GM19035 (cell line): Measurements from ENCODE around the gene DUSP9.
A peak's percentile ranks its signal among the peaks of the same experiment; 100 is the strongest.
"Not testable (repeated sequence)": the region's sequence is repeated elsewhere in the genome, so short reads cannot be mapped to it uniquely, and the experiment has no call there.

Experiments used
- ATAC-seq: cut with Tn5 transposase; IDR thresholded peaks from one replicate; pipeline ENCODE4 v1.9.1; 2021; ENCODE audit not compliant: unreplicated experiment

Gene DUSP9

GRCh38 chrX:153646620-153647373, at the start of gene DUSP9:
DUSP9 (plus strand) TSS chrX:153647203; CDS start chrX:153647954, 751 bp downstream.
- no peak for ATAC-seq

DNA sequence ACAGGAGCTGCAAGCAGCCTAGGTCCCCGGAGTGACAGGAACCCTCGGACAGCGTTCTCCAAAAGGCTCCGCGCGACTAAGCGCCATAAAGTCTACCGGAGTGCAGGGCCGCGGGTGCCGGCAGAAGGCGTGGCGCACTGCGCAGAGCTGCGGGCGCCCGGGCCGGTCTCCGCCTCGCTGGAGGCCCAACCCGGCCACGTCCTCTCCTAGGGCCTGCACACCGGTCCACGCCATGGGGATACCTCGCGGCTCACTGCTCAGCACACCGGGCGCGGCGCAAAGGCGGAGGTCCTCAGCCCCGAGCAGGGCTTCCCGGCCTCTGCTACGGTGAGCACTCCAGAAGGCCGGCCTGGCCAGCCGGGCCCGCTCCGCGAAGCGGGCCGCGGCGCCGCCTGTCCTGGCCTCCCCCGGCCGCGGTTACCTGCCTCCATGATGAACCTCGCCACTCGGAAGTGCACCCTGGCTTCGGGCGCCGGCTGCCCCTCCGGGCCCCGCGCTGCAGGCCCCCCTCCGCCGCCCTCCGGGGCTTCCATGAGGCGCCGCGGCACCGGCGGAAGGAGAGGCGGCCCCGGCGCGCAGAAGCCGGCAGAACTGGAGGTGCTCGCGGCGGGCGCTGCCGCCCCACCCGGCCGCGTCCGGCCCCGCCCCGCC, 48.3 kb upstream of the DUSP9 start, which contains the start of gene CCNQ:
Gene CCNQ (minus strand): TSS at position 599 of the 651 bp plus-strand sequence. CDS start 66 bp downstream, at position 533.
- ATAC-seq: peak; percentile 66

GRCh38 chrX:153599192-153600031, 47.6 kb upstream of the DUSP9 start:
- peak; percentile 89 for ATAC-seq

DNA sequence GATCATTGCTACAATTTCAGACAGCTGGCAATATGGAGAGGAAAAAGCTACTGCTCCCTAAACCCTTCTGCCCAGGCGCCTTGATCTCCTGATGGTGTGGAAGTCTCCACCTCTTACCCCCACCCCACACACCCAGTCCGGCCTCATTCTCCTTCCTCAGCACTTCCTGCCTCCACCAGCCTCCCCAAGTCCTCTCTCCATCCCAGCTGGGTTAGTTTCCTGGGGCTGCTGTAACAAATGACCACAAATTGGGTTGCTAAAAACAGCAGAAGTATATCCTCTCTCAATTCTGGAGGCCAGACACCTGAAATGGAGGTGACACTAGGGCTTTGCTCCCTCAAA, 47.0 kb upstream of the DUSP9 start:
- no peak for ATAC-seq

GRCh38 chrX:153600921-153601320, 46.1 kb upstream of the DUSP9 start:
- no peak for ATAC-seq

- ATAC-seq: no peak
Measured at GRCh38 chrX:153601511-153602110, 45.4 kb upstream of the DUSP9 start.

- ATAC-seq: no peak
Measured at GRCh38 chrX:153602601-153603000, 44.4 kb upstream of the DUSP9 start.

GRCh38 chrX:153603131-153603656, 43.8 kb upstream of the DUSP9 start:
- no peak for ATAC-seq

- not testable (repeated sequence) for ATAC-seq
Measured at GRCh38 chrX:153604666-153605380, 42.2 kb upstream of the DUSP9 start.

DNA sequence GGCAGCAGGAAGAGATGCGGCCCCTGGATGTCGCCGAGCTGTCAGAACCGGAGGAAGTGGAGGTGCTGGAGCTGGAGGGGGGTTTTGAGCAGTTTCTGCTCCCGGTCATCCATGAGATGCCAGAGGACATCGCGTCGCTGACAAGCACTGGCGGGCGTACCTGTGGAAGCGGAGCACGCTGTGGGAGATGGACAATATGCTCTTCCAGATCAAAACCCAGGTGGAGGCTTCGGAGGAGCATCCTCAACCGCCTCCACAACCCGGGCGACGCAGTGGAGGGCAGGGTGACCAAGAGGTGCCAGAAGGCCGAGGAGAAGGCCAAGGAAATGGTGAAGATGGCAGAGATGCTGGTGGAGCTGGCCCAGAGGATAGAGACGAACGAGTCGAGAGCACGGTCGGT, 40.5 kb upstream of the DUSP9 start:
- ATAC-seq: no peak

DNA sequence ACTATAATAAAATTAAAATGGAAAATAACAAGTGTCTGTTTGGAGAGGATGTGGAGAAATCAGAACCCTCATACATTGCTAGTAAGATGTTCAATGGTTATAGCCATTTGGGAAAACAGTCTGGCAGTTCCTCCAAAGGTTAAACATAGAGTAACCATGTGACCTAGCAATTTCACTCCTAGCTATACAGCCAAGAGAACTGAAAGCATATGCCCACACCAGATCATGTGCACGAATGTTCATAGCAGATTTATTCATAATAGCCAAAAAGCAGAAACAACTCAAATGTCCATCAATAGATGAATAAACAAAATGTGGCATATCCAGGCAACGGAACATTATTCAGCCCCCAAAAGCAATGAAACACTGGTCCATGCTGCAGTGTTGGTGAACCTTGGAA, 38.6 kb upstream of the DUSP9 start:
- ATAC-seq: no peak

- no peak for ATAC-seq
Measured at GRCh38 chrX:153608806-153609205, 38.2 kb upstream of the DUSP9 start.

- ATAC-seq: no peak
Measured at GRCh38 chrX:153609917-153610835, 36.8 kb upstream of the DUSP9 start.

- ATAC-seq: no peak
Measured at GRCh38 chrX:153610836-153611213, 36.2 kb upstream of the DUSP9 start.

GRCh38 chrX:153611298-153612095, 35.5 kb upstream of the DUSP9 start:
- ATAC-seq: no peak

DNA sequence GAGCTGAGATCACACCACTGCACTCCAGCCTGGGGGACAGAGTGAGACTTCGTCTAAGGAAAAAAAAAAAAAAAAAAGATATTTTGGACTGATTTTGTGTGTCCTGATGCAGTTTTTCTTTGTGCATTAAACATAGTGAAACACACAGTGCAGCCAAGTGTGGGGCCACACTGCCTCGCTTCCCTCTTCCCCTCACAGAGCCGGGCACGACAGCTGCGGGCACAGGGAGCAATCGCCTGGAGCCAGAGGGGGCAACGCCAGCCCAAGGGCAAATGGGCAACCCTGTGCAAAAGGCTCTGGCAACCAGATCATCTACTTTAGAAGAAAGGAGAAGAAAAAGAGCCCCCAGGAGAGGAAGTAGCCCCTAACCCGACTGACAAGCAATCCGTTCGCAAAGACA, 34.6 kb upstream of the DUSP9 start:
- ATAC-seq: no peak

DNA sequence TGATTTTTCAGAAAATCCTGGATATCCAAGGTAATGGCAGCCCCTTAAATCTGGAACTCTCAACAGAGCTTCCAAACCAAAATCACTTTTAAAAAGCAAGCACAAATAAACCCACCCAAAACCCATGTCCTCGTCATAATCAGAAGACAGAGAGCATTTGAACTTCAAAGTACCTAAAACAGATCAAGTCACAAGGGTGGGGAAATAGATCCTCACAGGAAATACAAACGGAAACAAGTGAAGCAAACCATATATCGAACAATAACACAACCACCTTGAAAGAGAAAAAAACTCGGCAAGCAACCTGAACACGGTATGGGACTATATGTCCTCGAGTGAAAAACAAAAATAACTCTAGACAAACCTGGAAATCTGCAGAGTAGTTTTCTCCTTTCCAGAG, 32.2 kb upstream of the DUSP9 start:
- ATAC-seq: no peak

GRCh38 chrX:153620576-153620975, 26.4 kb upstream of the DUSP9 start:
- ATAC-seq: no peak
